Panc1 (cell line): Measurements from ENCODE around the gene EYA2. TPM values are rescaled to one million over a fixed set of nuclear protein-coding genes. Genes with fewer than 3 reads are reported as not detected.

Experiments used
- ATAC-seq: fragments of 200-7000 bp; cut with Tn5 transposase; 2 replicates; pipeline ENCODE4 v1.9.1; 2020; ENCODE audit warnings: mild to moderate bottlenecking, moderate library complexity
- BruUV-seq: library from RNA; stranded (reverse); fragments of 400-500 nt; replicated peaks from 2 replicates; lab custom pipeline; 2021; lab: Mats Ljungman, UMichigan
- CTCF ChIA-PET: fragments of 300-600 bp; sonication (Branson Sonifier 250); formaldehyde crosslinking; loops from one replicate; lab custom pipeline; 2022; ENCODE audit warnings: antibody characterized with exemption; lab: Charles Lee
- POLR2A ChIA-PET: fragments of 300-600 bp; sonication (Branson Sonifier 250); formaldehyde crosslinking; loops from one replicate; lab custom pipeline; 2022; ENCODE audit warnings: antibody characterized with exemption; lab: Charles Lee
- DNase-seq: peaks from one replicate; pipeline ENCODE4 v3.0.0-alpha.2; 2010; ENCODE audit warnings: low read depth, low spot score
- H3K27ac ChIP-seq: 2 replicates; pipeline ENCODE4 v1.5.1; 2011; ENCODE audit warnings: mild to moderate bottlenecking, low read length, inconsistent platforms
- H3K27me3 ChIP-seq: fragments of 200-500 bp; sonication (Bioruptor generic); 2 replicates; pipeline ENCODE4 v1.6.0; 2014; ENCODE audit warnings: low read length, inconsistent platforms; ENCODE audit not compliant: control insufficient read depth, insufficient read depth
- H3K36me3 ChIP-seq: fragments of 200-500 bp; sonication (Bioruptor generic); 2 replicates; pipeline ENCODE4 v1.5.1; 2014; ENCODE audit warnings: inconsistent platforms, mild to moderate bottlenecking, low read length, moderate library complexity; ENCODE audit not compliant: control insufficient read depth, insufficient read depth
- H3K4me1 ChIP-seq: 2 replicates; pipeline ENCODE4 v1.5.1; 2011; ENCODE audit warnings: inconsistent platforms, mild to moderate bottlenecking, low read length, moderate library complexity; ENCODE audit not compliant: control insufficient read depth, insufficient read depth
- H3K4me3 ChIP-seq, 2 experiments: 2 replicates each; pipeline ENCODE4 v1.5.1; 2011 to 2012; ENCODE audit warnings: low read depth in 2 of 2, low read length in 2 of 2, mild to moderate bottlenecking in 2 of 2, inconsistent platforms in 1 of 2, moderate library complexity in 1 of 2
- H3K9me3 ChIP-seq: fragments of 200-500 bp; sonication (Bioruptor generic); 2 replicates; pipeline ENCODE4 v1.5.1; 2014; ENCODE audit warnings: low read depth, mild to moderate bottlenecking, inconsistent platforms, low read length, moderate library complexity; ENCODE audit not compliant: control insufficient read depth, insufficient read depth
- CTCF ChIP-seq: fragments of 450-650 bp; IDR thresholded peaks from 2 replicates; pipeline ENCODE4 v1.5.1; 2017; ENCODE audit warnings: mild to moderate bottlenecking
- POLR2AphosphoS5 ChIP-seq: IDR thresholded peaks from 2 replicates; pipeline ENCODE4 v1.6.1; 2012; ENCODE audit warnings: mild to moderate bottlenecking, low read depth, low read length, moderate library complexity
- REST ChIP-seq, 2 experiments: IDR thresholded peaks; 2 replicates each; pipeline ENCODE4 v1.6.1; 2011 to 2012; ENCODE audit warnings: low read depth in 2 of 2, control low read depth in 1 of 2, low read length in 1 of 2, mild to moderate bottlenecking in 1 of 2, moderate library complexity in 1 of 2; ENCODE audit not compliant: insufficient read depth in 1 of 2
- SIN3A ChIP-seq: IDR thresholded peaks from 2 replicates; pipeline ENCODE4 v1.6.1; 2012; ENCODE audit warnings: low read depth, mild to moderate bottlenecking, low read length, moderate library complexity, borderline replicate concordance; ENCODE audit not compliant: insufficient read depth
- TCF7L2 ChIP-seq: IDR thresholded peaks from 2 replicates; pipeline ENCODE4 v1.6.1; 2011; ENCODE audit warnings: mild to moderate bottlenecking, low read depth, low read length, inconsistent platforms
- in situ Hi-C: cut with HindIII; loops from 2 replicates; pipeline ENCODE4 v1.10.0; 2016; ENCODE audit warnings: low sequenced_read_pairs, low pct_unique_long_range_greater_than_20kb
- intact Hi-C: fragments of 100-400 bp; cut with micrococcal nuclease; formaldehyde crosslinking; loops from one replicate; pipeline ENCODE4 v1.10.0; 2022; ENCODE audit not compliant: unreplicated experiment
- total RNA-seq: library from RNA; stranded (reverse); gene quantifications from one replicate; pipeline ENCODE4 v1.2.1, GENCODE V29; 2021; ENCODE audit not compliant: unreplicated experiment

Gene EYA2
- total RNA-seq, 1 experiment from 2014 or later: 1.9 TPM

- Histone ChIP-seq H3K4me3 (no peak overlapping the region), H3K36me3 (no peaks in the 10 kb centered on the region), H3K27ac (no peak overlapping the region), H3K4me1 (no peaks in the 10 kb centered on the region), H3K27me3 (no peaks in the 10 kb centered on the region), H3K9me3 (0 out of 2 replicates have a peak, but pooled peaks cover 3% of the 10 kb centered on the region)
- no peak for TF ChIP-seq SIN3A
- TF ChIP-seq REST (IDR thresholded peaks at IDR 0.05; ENCODE audit: insufficient read depth in 1 of 2, low read depth in 2 of 2, low read length in 1 of 2): no peak
- no peak for TF ChIP-seq CTCF
- no peak for TF ChIP-seq POLR2AphosphoS5
- no peak for TF ChIP-seq TCF7L2
- POLR2A ChIA-PET: no interaction called here
- no peak for DNase-seq
- in situ Hi-C loops: no loop called here
- intact Hi-C loops: no loop called here
- no peak for ATAC-seq
- no TSS peak for BruUV-seq
- CTCF ChIA-PET: no interaction called here
Measured at GRCh38 chr20:46962452-46963195, 68.0 kb downstream of the EYA2 start.

- in situ Hi-C loops: no loop called here
- H3K27ac ChIP-seq: no peak overlapping the region
- POLR2A ChIA-PET: no interaction called here
Measured at GRCh38 chr20:46963196-46963529, 68.5 kb downstream of the EYA2 start.

More at GRCh38 chr20:46963196-46963529, 68.5 kb downstream of the EYA2 start:
- Histone ChIP-seq H3K9me3 (no peaks in the 10 kb centered on the region), H3K4me1 (no peaks in the 10 kb centered on the region), H3K27me3 (no peaks in the 10 kb centered on the region), H3K36me3 (no peaks in the 10 kb centered on the region), H3K4me3 (no peak overlapping the region)
- CTCF ChIA-PET: no interaction called here
- DNase-seq: no peak
- no TSS peak for BruUV-seq
- ATAC-seq: no peak
- intact Hi-C loops: no loop called here
- TF ChIP-seq CTCF: no peak
- TF ChIP-seq POLR2AphosphoS5: no peak
- no peak for TF ChIP-seq SIN3A
- TF ChIP-seq REST (IDR thresholded peaks at IDR 0.05; ENCODE audit: insufficient read depth in 1 of 2, low read depth in 2 of 2, low read length in 1 of 2): no peak
- no peak for TF ChIP-seq TCF7L2
